B cell (primary cell): ENCODE measurements around the gene PRR16. TPM values are rescaled to one million over a fixed set of nuclear protein-coding genes. Genes with fewer than 3 reads are reported as not detected.

Experiments used
- ATAC-seq: fragments of 200-7000 bp; cut with Tn5 transposase; one replicate; pipeline ENCODE4 v1.10.0; 2021; ENCODE audit warnings: low read depth, mild to moderate bottlenecking, moderate number of reproducible peaks, moderate library complexity
- CTCF ChIA-PET: fragments of 350-600 bp; sonication (Branson Sonifier 250); formaldehyde crosslinking; loops from one replicate; lab custom pipeline; 2021; ENCODE audit warnings: antibody characterized with exemption, inconsistent platforms; lab: Charles Lee
- POLR2A ChIA-PET: fragments of 350-600 bp; sonication (Branson Sonifier 250); formaldehyde crosslinking; loops from one replicate; lab custom pipeline; 2021; ENCODE audit warnings: antibody characterized with exemption; lab: Charles Lee
- DNase-seq: peaks from one replicate; pipeline ENCODE4 v3.0.0; 2013
- H2AFZ ChIP-seq: 2 replicates; pipeline ENCODE4 v1.6.1; 2012; ENCODE audit warnings: mild to moderate bottlenecking, low read depth, low read length; ENCODE audit not compliant: insufficient read depth, poor library complexity, severe bottlenecking
- H3K27ac ChIP-seq, 2 donors: 1 replicate in 1 of 2; 2 replicates in 1 of 2; pipeline ENCODE4 v1.5.1; 2012 to 2013; ENCODE audit warnings: low read length in 2 of 2, mild to moderate bottlenecking in 2 of 2, moderate library complexity in 1 of 2
- H3K27me3 ChIP-seq, 4 experiments: fragments of 200-600 bp in 1 of 4; sonication (generic) in 1 of 4; replicated peaks in 1 of 4; 1 replicate in 2 of 4; 2 replicates in 2 of 4; pipeline versions ENCODE4 v1.6.1 to v1.7.0; 2013 to 2016; ENCODE audit warnings: low read length in 3 of 4, mild to moderate bottlenecking in 2 of 4, mixed read lengths in 1 of 4, moderate library complexity in 1 of 4; ENCODE audit not compliant: insufficient read depth in 4 of 4, control insufficient read depth in 3 of 4; ENCODE audit errors: control extremely low read depth in 1 of 4
- H3K36me3 ChIP-seq, 2 experiments: replicated peaks in 1 of 2; 1 replicate in 1 of 2; 2 replicates in 1 of 2; pipeline versions ENCODE4 v1.6.1 to v1.7.1; 2013; ENCODE audit warnings: low read length in 1 of 2; ENCODE audit not compliant: insufficient read depth in 2 of 2, control insufficient read depth in 1 of 2; ENCODE audit errors: control extremely low read depth in 1 of 2, extremely low read depth in 1 of 2
- H3K4me1 ChIP-seq, 2 donors: fragments of 200-600 bp in 1 of 2; sonication (generic) in 1 of 2; 1 replicate in 1 of 2; 2 replicates in 1 of 2; pipeline versions ENCODE4 v1.5.1 to v1.6.1; 2013 to 2017; ENCODE audit warnings: low read length in 2 of 2; ENCODE audit not compliant: control insufficient read depth in 2 of 2, insufficient read depth in 2 of 2
- H3K4me2 ChIP-seq: replicated peaks from 2 replicates; pipeline ENCODE3; 2012; ENCODE audit warnings: mild to moderate bottlenecking, low read depth, low read length; ENCODE audit not compliant: poor library complexity, severe bottlenecking
- H3K4me3 ChIP-seq, 5 experiments: fragments of 200-600 bp in 1 of 5; sonication (generic) in 1 of 5; 1 replicate in 3 of 5; 2 replicates in 2 of 5; pipeline versions ENCODE4 v1.5.1 to v1.7.0; 2011 to 2016; ENCODE audit warnings: low read length in 4 of 5, mild to moderate bottlenecking in 4 of 5, low read depth in 2 of 5, control low read depth in 1 of 5, moderate library complexity in 1 of 5; ENCODE audit not compliant: insufficient read depth in 1 of 5; ENCODE audit errors: control extremely low read depth in 1 of 5, extremely low read depth in 1 of 5
- H3K79me2 ChIP-seq: fragments of 200-600 bp; sonication (generic); one replicate; pipeline ENCODE4 v1.6.0; 2016; ENCODE audit warnings: low read length; ENCODE audit not compliant: control insufficient read depth, insufficient read depth
- H3K9ac ChIP-seq: fragments of 200-600 bp; sonication (generic); 2 replicates; pipeline ENCODE4 v1.6.1; 2017; ENCODE audit warnings: mild to moderate bottlenecking, low read length, moderate library complexity
- H3K9me3 ChIP-seq, 3 donors: one replicate each; pipeline versions ENCODE4 v1.6.1 to v1.7.1; 2013; ENCODE audit warnings: low read length in 2 of 3; ENCODE audit not compliant: control insufficient read depth in 2 of 3, insufficient read depth in 1 of 3; ENCODE audit errors: control extremely low read depth in 1 of 3
- H4K20me1 ChIP-seq: 2 replicates; pipeline ENCODE4 v1.6.0; 2012; ENCODE audit warnings: mild to moderate bottlenecking, low read length; ENCODE audit not compliant: insufficient read depth, control insufficient read depth, poor library complexity, severe bottlenecking
- H3K27ac Mint-ChIP-seq: one replicate; pipeline ENCODE4 v1.8.0; 2021; ENCODE audit warnings: mixed read lengths
- H3K27me3 Mint-ChIP-seq: one replicate; pipeline ENCODE4 v1.8.0; 2021; ENCODE audit warnings: mixed read lengths
- H3K4me1 Mint-ChIP-seq: one replicate; pipeline ENCODE4 v1.8.0; 2021; ENCODE audit warnings: mixed read lengths
- H3K4me3 Mint-ChIP-seq: one replicate; pipeline ENCODE4 v1.8.0; 2021; ENCODE audit warnings: mixed read lengths
- H3K9me3 Mint-ChIP-seq: one replicate; pipeline ENCODE4 v1.8.0; 2022; ENCODE audit warnings: mixed read lengths; ENCODE audit not compliant: insufficient read depth
- EZH2 ChIP-seq: IDR thresholded peaks from 2 replicates; pipeline ENCODE4 v1.6.1; 2012; ENCODE audit warnings: borderline replicate concordance, low read depth, mild to moderate bottlenecking, moderate library complexity, low read length; ENCODE audit not compliant: insufficient read depth, poor library complexity, severe bottlenecking
- WGBS: methylation state at CpG from one replicate; pipeline ENCODE4 v1.1.5; 2013; ENCODE audit warnings: missing lambda C conversion rate; ENCODE audit not compliant: insufficient coverage; 5-methylcytosine and 5-hydroxymethylcytosine counted together
- intact Hi-C: fragments of 100-400 bp; cut with micrococcal nuclease; formaldehyde crosslinking; loops from one replicate; pipeline ENCODE4 v1.10.0; 2022
- polyA plus RNA-seq: library from polyadenylated mRNA; depleted of rRNA; stranded (reverse); fragments of >200 nt; gene quantifications from 2 replicates; pipeline ENCODE4 v1.2.3, GENCODE V29; 2012
- total RNA-seq, 2 donors: library from RNA; stranded (reverse); fragments of 120-200 nt in 1 of 2; gene quantifications; 1 replicate in 1 of 2; 2 replicates in 1 of 2; pipeline versions ENCODE4 v1.2.3 to v1.2.4, GENCODE V29; 2013 to 2022
- TF ChIP-seq, protein P1 (sequence below): fragments of 200-600 bp; IDR thresholded peaks from one replicate; pipeline ENCODE4 v1.8.0; 2022; ENCODE audit warnings: antibody characterized with exemption, mild to moderate bottlenecking

The PRR16 gene
- total and polyA plus RNA-seq, 2 donors (not counting 1 experiment from before 2014, with no cell fraction given): 0.16 TPM; not detected in 1

DNA sequence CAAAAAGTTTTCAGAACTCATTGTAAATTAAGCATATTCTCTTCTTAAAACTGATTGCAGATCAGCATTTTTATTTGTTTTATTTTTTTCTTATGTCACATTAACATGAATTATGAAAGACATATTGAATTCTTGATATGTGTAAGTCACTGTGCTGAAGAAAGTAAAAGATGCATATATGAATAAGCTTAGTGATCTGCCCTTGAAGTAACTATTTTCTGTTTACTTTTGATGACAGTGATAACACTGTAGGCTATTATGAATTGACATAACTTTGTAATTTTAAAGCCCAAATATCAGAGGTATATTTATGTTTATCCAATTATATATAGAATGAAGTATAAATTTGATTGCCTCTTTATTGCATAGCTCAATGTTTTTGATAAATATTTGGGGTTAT, 8.8 kb downstream of the PRR16 start:
- Histone ChIP-seq H2AFZ (no peak overlapping the region), H3K79me2 (no peaks in the 10 kb centered on the region), H3K4me3 (no peak overlapping the region), H3K36me3 (no peaks in the 10 kb centered on the region), H4K20me1 (no peaks in the 10 kb centered on the region), H3K4me2 (no peak overlapping the region), H3K27me3 (peaks cover 0 to 10% (median 2%) of the 10 kb centered on the region in 4 experiments), H3K9me3 (no peaks in the 10 kb centered on the region), H3K27ac (no peak overlapping the region), H3K9ac (no peak overlapping the region), H3K4me1 (no peaks in the 10 kb centered on the region)
- no peak overlapping the region for H3K4me3 Mint-ChIP-seq
- no peak overlapping the region for H3K27ac Mint-ChIP-seq
- no peak for TF ChIP-seq EZH2
- TF ChIP-seq, protein P1, sequence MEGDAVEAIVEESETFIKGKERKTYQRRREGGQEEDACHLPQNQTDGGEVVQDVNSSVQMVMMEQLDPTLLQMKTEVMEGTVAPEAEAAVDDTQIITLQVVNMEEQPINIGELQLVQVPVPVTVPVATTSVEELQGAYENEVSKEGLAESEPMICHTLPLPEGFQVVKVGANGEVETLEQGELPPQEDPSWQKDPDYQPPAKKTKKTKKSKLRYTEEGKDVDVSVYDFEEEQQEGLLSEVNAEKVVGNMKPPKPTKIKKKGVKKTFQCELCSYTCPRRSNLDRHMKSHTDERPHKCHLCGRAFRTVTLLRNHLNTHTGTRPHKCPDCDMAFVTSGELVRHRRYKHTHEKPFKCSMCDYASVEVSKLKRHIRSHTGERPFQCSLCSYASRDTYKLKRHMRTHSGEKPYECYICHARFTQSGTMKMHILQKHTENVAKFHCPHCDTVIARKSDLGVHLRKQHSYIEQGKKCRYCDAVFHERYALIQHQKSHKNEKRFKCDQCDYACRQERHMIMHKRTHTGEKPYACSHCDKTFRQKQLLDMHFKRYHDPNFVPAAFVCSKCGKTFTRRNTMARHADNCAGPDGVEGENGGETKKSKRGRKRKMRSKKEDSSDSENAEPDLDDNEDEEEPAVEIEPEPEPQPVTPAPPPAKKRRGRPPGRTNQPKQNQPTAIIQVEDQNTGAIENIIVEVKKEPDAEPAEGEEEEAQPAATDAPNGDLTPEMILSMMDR: no peak
- POLR2A ChIA-PET: no interaction called here
- no peak for DNase-seq
- CTCF ChIA-PET: interaction anchor here (0.8 kb wide), 1 partner anchor 30 kb away, joined by 3 read pairs; no protein-coding TSS in a partner anchor
- no peak for ATAC-seq
- no peaks in the 10 kb centered on the region for H3K9me3 Mint-ChIP-seq
- intact Hi-C loops: no loop called here
- H3K4me1 Mint-ChIP-seq: no peaks in the 10 kb centered on the region
- peaks cover 8% of the 10 kb centered on the region for H3K27me3 Mint-ChIP-seq

DNA sequence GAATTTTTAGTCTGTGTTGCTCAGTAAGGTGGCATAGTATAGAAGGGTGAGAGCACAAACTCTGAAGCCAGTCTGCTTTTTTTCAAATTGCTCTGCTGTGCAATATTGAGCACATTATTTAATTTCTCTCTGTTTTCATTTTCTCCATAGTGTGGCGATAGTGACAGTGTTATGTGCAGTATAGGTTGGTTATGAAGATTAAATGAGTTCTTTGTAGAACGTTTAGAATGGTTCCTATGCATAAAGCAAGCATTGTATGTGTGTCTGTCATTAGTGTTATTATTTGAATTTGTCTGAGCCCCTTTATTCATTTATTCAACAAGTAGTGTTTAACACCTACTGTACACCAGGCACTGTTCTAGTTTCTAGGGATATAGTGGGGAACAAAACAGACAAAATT, 9.2 kb downstream of the PRR16 start:
- no peak overlapping the region for H3K4me3 ChIP-seq
- no peaks in the 10 kb centered on the region for H3K36me3 ChIP-seq
- H3K4me2 ChIP-seq: no peak overlapping the region
- H4K20me1 ChIP-seq: no peaks in the 10 kb centered on the region
- CTCF ChIA-PET: no interaction called here
- no peaks in the 10 kb centered on the region for H3K9me3 ChIP-seq
- POLR2A ChIA-PET: no interaction called here
- H2AFZ ChIP-seq: no peak overlapping the region
- no peaks in the 10 kb centered on the region for H3K4me1 ChIP-seq
- intact Hi-C loops: no loop called here
- DNase-seq (no peak), ATAC-seq (no peak)
- WGBS: no CpG with 5 or more reads among the region's 2 CpGs
- Mint-ChIP-seq H3K27ac (no peak overlapping the region), H3K4me3 (no peak overlapping the region), H3K27me3 (peaks cover 8% of the 10 kb centered on the region), H3K4me1 (no peaks in the 10 kb centered on the region), H3K9me3 (no peaks in the 10 kb centered on the region)
- TF ChIP-seq, protein P1: no peak
- H3K27me3 ChIP-seq: peaks cover 0 to 8% (median 2%) of the 10 kb centered on the region in 4 experiments
- no peak overlapping the region for H3K27ac ChIP-seq
- H3K9ac ChIP-seq: no peak overlapping the region
- H3K79me2 ChIP-seq: no peaks in the 10 kb centered on the region
